BLaER1 treated with 17β-estradiol and CSF1 and Interleukin-3, amounts not matched to agents 10 nM and 100 nM (cell line): Measurements from ENCODE around the gene COL5A1.
"Not testable (repeated sequence)": the region's sequence is repeated elsewhere in the genome, so short reads cannot be mapped to it uniquely, and the experiment has no call there.

Source experiments
- H3K27ac ChIP-seq, 11 experiments: shearing (Covaris generic); formaldehyde crosslinking; 2 replicates each; pipeline ENCODE4 v1.8.1; 2022
- H3K27me3 ChIP-seq, 11 experiments: shearing (Covaris generic); formaldehyde crosslinking; 2 replicates each; pipeline ENCODE4 v1.8.1; 2022
- H3K36me3 ChIP-seq, 11 experiments: shearing (Covaris generic); formaldehyde crosslinking; 2 replicates each; pipeline ENCODE4 v1.8.1; 2022
- H3K4me1 ChIP-seq, 10 experiments: shearing (Covaris generic); formaldehyde crosslinking; 2 replicates each; pipeline ENCODE4 v1.8.1; 2022
- H3K4me2 ChIP-seq, 11 experiments: shearing (Covaris generic); formaldehyde crosslinking; 2 replicates each; pipeline ENCODE4 v1.8.1; 2022
- H3K4me3 ChIP-seq, 10 experiments: shearing (Covaris generic); formaldehyde crosslinking; 2 replicates each; pipeline ENCODE4 v1.8.1; 2022
- H3K9ac ChIP-seq, 11 experiments: shearing (Covaris generic); formaldehyde crosslinking; 2 replicates each; pipeline ENCODE4 v1.8.1; 2022
- H3K9me3 ChIP-seq, 11 experiments: shearing (Covaris generic); formaldehyde crosslinking; replicated peaks in 1 of 11; 2 replicates each; pipeline ENCODE4 v1.8.1; 2022
- H4K20me1 ChIP-seq, 11 experiments: shearing (Covaris generic); formaldehyde crosslinking; 2 replicates each; pipeline ENCODE4 v1.8.1; 2022
- Cebpa-rat ChIP-seq, 11 experiments: shearing (Covaris generic); IDR thresholded peaks; 2 replicates each; pipeline ENCODE4 v1.8.1; 2022

Gene COL5A1

DNA sequence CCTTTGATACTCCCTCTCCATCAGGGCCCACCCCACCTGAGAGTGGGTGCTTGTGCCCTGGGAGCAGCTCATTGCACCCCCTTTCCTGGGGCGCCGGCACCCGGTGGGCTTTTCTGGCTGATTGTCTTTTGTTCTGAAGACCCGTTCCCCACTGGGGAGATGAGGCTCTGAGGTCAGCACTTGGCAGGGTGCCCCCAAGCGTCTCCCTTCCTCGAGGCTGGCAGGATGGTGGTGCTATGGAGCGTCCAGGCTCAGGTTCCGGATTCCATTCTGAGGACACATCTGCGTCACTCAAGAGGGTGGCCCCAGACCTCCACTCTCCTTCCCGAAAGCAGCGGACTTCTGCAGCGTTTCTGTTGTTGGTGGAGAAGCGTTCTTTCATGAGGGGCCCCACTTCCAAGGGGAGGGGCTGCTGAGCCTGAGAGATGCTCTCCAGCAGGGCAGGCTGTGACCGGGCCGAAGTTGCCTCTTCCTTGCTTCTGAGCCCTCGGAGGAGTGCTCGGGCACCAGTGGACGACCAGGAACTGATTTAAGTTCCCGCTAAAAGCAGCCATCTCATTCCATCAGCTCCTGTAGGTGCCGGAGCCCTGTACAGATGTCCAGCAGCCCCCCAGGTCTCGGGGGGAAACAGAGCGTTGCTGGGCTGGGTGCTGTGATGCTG, 42.2 kb downstream of the COL5A1 start:
- Histone ChIP-seq H3K4me3 (no peak overlapping the region), H3K9me3 (peaks cover 0 to 13% (median 10%) of the 10 kb centered on the region in 11 experiments; a peak in 16 of 22 replicates), H4K20me1 (peaks cover 0 to 90% (median 67%) of the 10 kb centered on the region in 11 experiments; a peak in 17 of 22 replicates), H3K9ac (no peak overlapping the region; a peak in 1 of 22 replicates), H3K27ac (no peak overlapping the region), H3K36me3 (peaks cover 0 to 17% (median 12%) of the 10 kb centered on the region in 11 experiments; a peak in 9 of 22 replicates), H3K4me2 (no peak overlapping the region), H3K27me3 (peaks cover 0 to 68% (median 0%) of the 10 kb centered on the region in 11 experiments; a peak in 5 of 22 replicates), H3K4me1 (peaks cover 0 to 24% (median 11%) of the 10 kb centered on the region in 10 experiments; a peak in 19 of 20 replicates)
- TF ChIP-seq Cebpa-rat (IDR thresholded peaks at IDR 0.05) = no peak

- no peak for TF ChIP-seq Cebpa-rat (IDR thresholded peaks at IDR 0.05)
- Histone ChIP-seq H3K4me2 (no peak overlapping the region), H3K9ac (no peak overlapping the region; a peak in 1 of 22 replicates), H3K27ac (no peak overlapping the region), H4K20me1 (peaks cover 0 to 92% (median 72%) of the 10 kb centered on the region in 11 experiments; a peak in 17 of 22 replicates), H3K4me3 (no peak overlapping the region), H3K27me3 (peaks cover 0 to 74% (median 0%) of the 10 kb centered on the region in 11 experiments; a peak in 5 of 22 replicates), H3K4me1 (peaks cover 0 to 24% (median 11%) of the 10 kb centered on the region in 10 experiments; a peak in 19 of 20 replicates), H3K9me3 (peaks cover 0 to 13% (median 10%) of the 10 kb centered on the region in 11 experiments; a peak in 16 of 22 replicates), H3K36me3 (peaks cover 0 to 17% (median 12%) of the 10 kb centered on the region in 11 experiments; a peak in 9 of 22 replicates)
Observed at GRCh38 chr9:134684375-134684723, 42.7 kb downstream of the COL5A1 start.

DNA sequence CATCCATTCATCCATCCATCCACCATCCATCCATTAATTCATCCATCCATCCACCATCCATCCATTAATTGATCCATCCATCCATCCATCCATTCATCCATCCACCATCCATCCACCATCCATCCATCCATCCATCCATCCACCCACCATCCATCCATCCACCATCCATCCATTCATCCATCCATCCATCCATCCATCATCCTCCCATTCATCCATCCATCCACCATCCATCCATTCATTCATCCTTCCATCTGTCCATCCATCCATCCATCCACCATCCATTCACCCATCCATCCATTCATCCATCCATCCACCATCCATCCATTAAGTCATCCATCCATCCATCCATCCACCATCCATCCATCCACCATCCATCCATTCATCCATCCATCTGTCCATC, 43.3 kb downstream of the COL5A1 start:
- H3K27me3 ChIP-seq = peaks cover 0 to 73% (median 0%) of the 10 kb centered on the region in 11 experiments; a peak in 5 of 22 replicates
- not testable (repeated sequence) for H3K4me3 ChIP-seq, H3K9ac ChIP-seq, H3K4me2 ChIP-seq, H3K27ac ChIP-seq
- H3K36me3 ChIP-seq = peaks cover 0 to 17% (median 12%) of the 10 kb centered on the region in 11 experiments; a peak in 9 of 22 replicates
- H3K4me1 ChIP-seq = peaks cover 0 to 24% (median 11%) of the 10 kb centered on the region in 10 experiments; a peak in 19 of 20 replicates
- peaks cover 0 to 13% (median 10%) of the 10 kb centered on the region in 11 experiments; a peak in 16 of 22 replicates for H3K9me3 ChIP-seq
- peaks cover 0 to 94% (median 72%) of the 10 kb centered on the region in 11 experiments; a peak in 17 of 22 replicates for H4K20me1 ChIP-seq

GRCh38 chr9:134685784-134686183, 44.2 kb downstream of the COL5A1 start:
- H3K4me1 ChIP-seq = peaks cover 0 to 24% (median 11%) of the 10 kb centered on the region in 10 experiments; a peak in 19 of 20 replicates
- H3K4me2 ChIP-seq = peak overlapping the region in 10 of 11 experiments; percentile 23 to 69 (median 49); a peak in 16 of 22 replicates
- H4K20me1 ChIP-seq = peaks cover 0 to 94% (median 72%) of the 10 kb centered on the region in 11 experiments; a peak in 17 of 22 replicates
- H3K27me3 ChIP-seq = peaks cover 0 to 70% (median 0%) of the 10 kb centered on the region in 11 experiments; a peak in 5 of 22 replicates
- H3K36me3 ChIP-seq = peaks cover 0 to 24% (median 17%) of the 10 kb centered on the region in 11 experiments; a peak in 10 of 22 replicates
- H3K27ac ChIP-seq = no peak overlapping the region
- peaks cover 0 to 13% (median 10%) of the 10 kb centered on the region in 11 experiments; a peak in 16 of 22 replicates for H3K9me3 ChIP-seq
- no peak for TF ChIP-seq Cebpa-rat (IDR thresholded peaks at IDR 0.05)
- no peak overlapping the region for H3K9ac ChIP-seq
- no peak overlapping the region for H3K4me3 ChIP-seq

GRCh38 chr9:134686896-134687295, 45.3 kb downstream of the COL5A1 start:
- Histone ChIP-seq H3K27ac (no peak overlapping the region), H3K4me3 (no peak overlapping the region), H4K20me1 (peaks cover 0 to 89% (median 71%) of the 10 kb centered on the region in 11 experiments; a peak in 17 of 22 replicates), H3K9ac (no peak overlapping the region), H3K9me3 (peaks cover 0 to 13% (median 10%) of the 10 kb centered on the region in 11 experiments; a peak in 16 of 22 replicates), H3K36me3 (peaks cover 0 to 35% (median 28%) of the 10 kb centered on the region in 11 experiments; a peak in 10 of 22 replicates), H3K4me1 (peaks cover 0 to 24% (median 11%) of the 10 kb centered on the region in 10 experiments; a peak in 19 of 20 replicates), H3K4me2 (no peak overlapping the region), H3K27me3 (peaks cover 0 to 66% (median 0%) of the 10 kb centered on the region in 11 experiments; a peak in 5 of 22 replicates)
- no peak for TF ChIP-seq Cebpa-rat (IDR thresholded peaks at IDR 0.05)

DNA sequence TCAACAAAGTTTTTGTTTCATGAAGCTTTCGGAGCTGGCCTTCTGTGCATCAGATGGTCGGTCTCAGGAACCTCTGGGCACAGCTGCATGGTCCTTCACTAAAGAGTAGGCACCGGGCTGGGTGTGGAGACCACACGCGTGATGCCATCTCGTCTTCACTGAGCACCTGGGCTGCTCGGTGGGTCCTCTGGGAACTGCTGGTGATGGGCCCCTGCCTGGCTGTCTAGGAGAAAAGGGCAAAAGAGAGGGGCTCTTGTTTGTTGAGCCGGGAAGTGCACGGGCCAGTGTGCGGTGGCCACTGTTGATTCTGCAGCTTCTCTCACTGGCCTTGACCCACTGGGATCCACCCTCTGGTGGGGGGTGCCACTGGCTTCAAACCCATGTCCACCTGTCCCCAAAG, 46.0 kb downstream of the COL5A1 start:
- peaks cover 0 to 42% (median 28%) of the 10 kb centered on the region in 11 experiments; a peak in 11 of 22 replicates for H3K36me3 ChIP-seq

DNA sequence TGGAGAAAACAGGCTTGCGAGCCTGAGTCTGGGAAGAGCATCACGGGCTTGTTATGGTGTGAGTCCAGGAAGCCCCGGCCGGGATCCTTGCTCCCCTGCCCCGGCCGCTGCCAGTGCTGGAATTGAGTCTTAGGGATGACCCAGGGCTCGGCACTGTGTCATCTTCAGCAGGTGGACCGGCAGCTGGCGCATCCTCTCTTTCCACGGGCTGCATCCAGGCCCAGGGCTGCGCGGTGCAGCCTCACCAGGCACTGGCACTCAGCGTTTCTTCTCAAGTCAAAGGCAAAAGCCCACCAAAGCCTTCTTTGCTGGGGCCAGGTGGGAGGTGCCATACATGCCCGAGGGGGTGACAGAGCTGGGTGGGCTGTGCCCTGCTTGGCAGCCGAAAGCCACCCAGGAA, 46.6 kb downstream of the COL5A1 start:
- no peak overlapping the region for H3K4me3 ChIP-seq
- H3K27ac ChIP-seq = no peak overlapping the region
- H4K20me1 ChIP-seq = peaks cover 0 to 87% (median 64%) of the 10 kb centered on the region in 11 experiments; a peak in 16 of 22 replicates
- peaks cover 7 to 24% (median 12%) of the 10 kb centered on the region in 10 experiments for H3K4me1 ChIP-seq
- no peak for TF ChIP-seq Cebpa-rat (IDR thresholded peaks at IDR 0.05)
- peaks cover 0 to 43% (median 28%) of the 10 kb centered on the region in 11 experiments; a peak in 11 of 22 replicates for H3K36me3 ChIP-seq
- H3K9me3 ChIP-seq = peaks cover 0 to 13% (median 10%) of the 10 kb centered on the region in 11 experiments; a peak in 16 of 22 replicates
- H3K27me3 ChIP-seq = peaks cover 0 to 65% (median 0%) of the 10 kb centered on the region in 11 experiments; a peak in 4 of 22 replicates
- no peak overlapping the region for H3K4me2 ChIP-seq
- no peak overlapping the region; a peak in 1 of 22 replicates for H3K9ac ChIP-seq

More for the DNA sequence above, 46.0 kb downstream of the COL5A1 start:
- H3K9ac ChIP-seq = no peak overlapping the region
- H3K9me3 ChIP-seq = peaks cover 0 to 13% (median 10%) of the 10 kb centered on the region in 11 experiments; a peak in 16 of 22 replicates
- no peak for TF ChIP-seq Cebpa-rat (IDR thresholded peaks at IDR 0.05)
- peaks cover 3 to 20% (median 12%) of the 10 kb centered on the region in 10 experiments for H3K4me1 ChIP-seq
- peaks cover 0 to 89% (median 70%) of the 10 kb centered on the region in 11 experiments; a peak in 16 of 22 replicates for H4K20me1 ChIP-seq
- peaks cover 0 to 65% (median 0%) of the 10 kb centered on the region in 11 experiments; a peak in 4 of 22 replicates for H3K27me3 ChIP-seq
- no peak overlapping the region for H3K4me3 ChIP-seq
- no peak overlapping the region for H3K4me2 ChIP-seq
- no peak overlapping the region for H3K27ac ChIP-seq

DNA sequence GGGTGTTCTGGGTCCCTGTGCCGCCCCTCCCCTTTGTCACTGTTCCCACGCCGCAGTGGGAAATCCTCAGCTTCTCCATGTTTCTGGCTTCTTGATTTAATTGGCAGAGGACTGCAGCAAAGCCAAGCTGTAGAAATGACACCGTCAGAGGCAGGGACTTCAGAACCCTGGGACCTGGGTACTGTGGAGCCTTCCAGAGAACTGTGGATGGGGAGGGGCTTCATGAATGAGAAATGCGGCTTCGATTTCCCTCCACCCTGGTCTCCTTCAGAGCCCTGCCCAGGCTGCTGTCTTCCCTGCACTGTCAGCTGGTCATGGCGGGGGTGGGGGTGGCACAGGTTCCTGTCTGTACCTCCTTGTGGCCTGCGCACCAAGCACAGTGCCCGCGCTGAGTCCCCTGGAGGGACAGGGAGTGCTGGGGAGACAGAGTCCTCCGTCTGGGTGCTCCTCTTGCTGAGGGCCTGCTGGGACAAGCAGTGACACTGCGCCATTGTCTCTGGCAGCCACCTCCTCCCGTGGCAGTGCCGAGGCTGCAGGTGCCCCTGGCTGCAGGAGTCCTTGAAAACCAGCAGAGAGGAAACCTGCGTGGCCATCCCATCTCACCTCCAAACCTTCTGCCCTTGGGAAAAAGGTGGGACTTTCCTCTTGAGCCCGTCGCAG, 47.2 kb downstream of the COL5A1 start:
- no peak for TF ChIP-seq Cebpa-rat (IDR thresholded peaks at IDR 0.05)

More for the DNA sequence above, 47.2 kb downstream of the COL5A1 start:
- Histone ChIP-seq H3K9ac (no peak overlapping the region; a peak in 1 of 22 replicates), H3K9me3 (peaks cover 0 to 13% (median 10%) of the 10 kb centered on the region in 11 experiments; a peak in 16 of 22 replicates), H4K20me1 (peaks cover 0 to 87% (median 64%) of the 10 kb centered on the region in 11 experiments; a peak in 16 of 22 replicates), H3K27me3 (peaks cover 0 to 65% (median 0%) of the 10 kb centered on the region in 11 experiments; a peak in 4 of 22 replicates), H3K36me3 (peaks cover 0 to 43% (median 28%) of the 10 kb centered on the region in 11 experiments; a peak in 11 of 22 replicates), H3K4me1 (peaks cover 7 to 27% (median 13%) of the 10 kb centered on the region in 10 experiments), H3K27ac (no peak overlapping the region), H3K4me3 (no peak overlapping the region), H3K4me2 (no peak overlapping the region)
